H9 (cell line): ENCODE results near the gene COL18A1. TPM values are rescaled to one million over a fixed set of nuclear protein-coding genes. Genes with fewer than 3 reads are reported as not detected.

Experiments used
- DNase-seq: peaks from one replicate; pipeline ENCODE4 v3.0.0-alpha.2; 2017
- H2AFZ ChIP-seq: one replicate; pipeline ENCODE4 v1.6.1; 2013; ENCODE audit warnings: mild to moderate bottlenecking, low read length, control low read depth, moderate library complexity
- H2AK5ac ChIP-seq: 2 replicates; pipeline ENCODE4 v1.6.1; 2013; ENCODE audit warnings: low read length, control low read depth, mixed read lengths; ENCODE audit not compliant: insufficient read length
- H2BK120ac ChIP-seq: one replicate; pipeline ENCODE4 v1.6.1; 2013; ENCODE audit warnings: low read depth, mild to moderate bottlenecking, low read length, control low read depth, inconsistent platforms; ENCODE audit not compliant: poor library complexity, severe bottlenecking
- H2BK12ac ChIP-seq: 2 replicates; pipeline ENCODE4 v1.6.1; 2013; ENCODE audit warnings: low read length, control low read depth, mixed read lengths, low read depth; ENCODE audit not compliant: insufficient read length
- H2BK15ac ChIP-seq: 2 replicates; pipeline ENCODE4 v1.6.1; 2013; ENCODE audit warnings: low read depth, low read length, control low read depth
- H2BK20ac ChIP-seq: one replicate; pipeline ENCODE4 v1.6.1; 2013; ENCODE audit warnings: low read depth, mild to moderate bottlenecking, low read length, control low read depth, inconsistent platforms; ENCODE audit not compliant: poor library complexity, severe bottlenecking
- H2BK5ac ChIP-seq: 2 replicates; pipeline ENCODE4 v1.6.1; 2013; ENCODE audit warnings: low read length, control low read depth, mixed read lengths; ENCODE audit not compliant: insufficient read length
- H3K14ac ChIP-seq: 2 replicates; pipeline ENCODE4 v1.6.1; 2013; ENCODE audit warnings: low read length, control low read depth; ENCODE audit not compliant: insufficient read depth
- H3K18ac ChIP-seq: 2 replicates; pipeline ENCODE4 v1.6.1; 2013; ENCODE audit warnings: low read depth, mild to moderate bottlenecking, mixed read lengths, low read length, control low read depth; ENCODE audit not compliant: insufficient read length
- H3K23ac ChIP-seq: 2 replicates; pipeline ENCODE4 v1.6.1; 2013; ENCODE audit warnings: low read length, control low read depth, mixed read lengths, low read depth; ENCODE audit not compliant: insufficient read length
- H3K23me2 ChIP-seq: 2 replicates; pipeline ENCODE4 v1.6.1; 2013; ENCODE audit warnings: low read depth, mild to moderate bottlenecking, mixed read lengths, low read length, control low read depth; ENCODE audit not compliant: insufficient read length, poor library complexity, severe bottlenecking
- H3K27ac ChIP-seq: 2 replicates; pipeline ENCODE4 v1.5.1; 2013; ENCODE audit warnings: low read length, control low read depth, mixed read lengths, low read depth; ENCODE audit not compliant: insufficient read length
- H3K27me3 ChIP-seq: 2 replicates; pipeline ENCODE4 v1.6.1; 2013; ENCODE audit warnings: low read length, control low read depth, inconsistent platforms; ENCODE audit not compliant: insufficient read depth
- H3K4ac ChIP-seq: 2 replicates; pipeline ENCODE4 v1.6.1; 2013; ENCODE audit warnings: low read depth, mild to moderate bottlenecking, control low read depth, inconsistent platforms, low read length, moderate library complexity
- H3K4me1 ChIP-seq: 2 replicates; pipeline ENCODE4 v1.6.1; 2013; ENCODE audit warnings: low read length, control low read depth, inconsistent platforms; ENCODE audit not compliant: insufficient read depth
- H3K4me2 ChIP-seq: 2 replicates; pipeline ENCODE4 v1.6.1; 2013; ENCODE audit warnings: low read length, control low read depth, mixed read lengths; ENCODE audit not compliant: insufficient read length, insufficient read depth
- H3K56ac ChIP-seq: 2 replicates; pipeline ENCODE4 v1.6.1; 2013; ENCODE audit warnings: low read depth, mild to moderate bottlenecking, mixed read lengths, low read length, control low read depth; ENCODE audit not compliant: insufficient read length
- H3K79me1 ChIP-seq: 2 replicates; pipeline ENCODE4 v1.6.1; 2013; ENCODE audit warnings: low read depth, mild to moderate bottlenecking, moderate library complexity, low read length, control low read depth, inconsistent platforms; ENCODE audit not compliant: insufficient read depth, poor library complexity, severe bottlenecking
- H3K79me2 ChIP-seq: 2 replicates; pipeline ENCODE4 v1.6.1; 2013; ENCODE audit warnings: low read length, control low read depth, inconsistent platforms; ENCODE audit not compliant: insufficient read depth
- H3K9ac ChIP-seq: 2 replicates; pipeline ENCODE4 v1.6.1; 2013; ENCODE audit warnings: low read length, control low read depth, mixed read lengths; ENCODE audit not compliant: insufficient read length; ENCODE audit errors: extremely low read depth
- H3K9me3 ChIP-seq: one replicate; pipeline ENCODE4 v1.6.1; 2013; ENCODE audit warnings: low read depth, low read length, inconsistent platforms; ENCODE audit not compliant: control insufficient read depth
- H3T11ph ChIP-seq: one replicate; pipeline ENCODE4 v1.6.1; 2013; ENCODE audit warnings: mild to moderate bottlenecking, low read length, control low read depth, inconsistent platforms
- H4K20me1 ChIP-seq: one replicate; pipeline ENCODE4 v1.6.1; 2013; ENCODE audit not compliant: control insufficient read depth, insufficient read length, insufficient read depth
- H4K5ac ChIP-seq: 2 replicates; pipeline ENCODE4 v1.6.1; 2013; ENCODE audit warnings: low read depth, mild to moderate bottlenecking, mixed read lengths, low read length, control low read depth; ENCODE audit not compliant: insufficient read length
- H4K8ac ChIP-seq: replicated peaks from 2 replicates; pipeline ENCODE4 v1.6.1; 2013; ENCODE audit warnings: low read length, control low read depth, mixed read lengths, low read depth; ENCODE audit not compliant: insufficient read length
- H4K91ac ChIP-seq: 2 replicates; pipeline ENCODE4 v1.6.1; 2013; ENCODE audit warnings: low read depth, mild to moderate bottlenecking, moderate library complexity, mixed read lengths, low read length, control low read depth; ENCODE audit not compliant: insufficient read length
- H3K27ac Mint-ChIP-seq, 3 experiments: 2 replicates in 2 of 3; 3 replicates in 1 of 3; pipeline ENCODE4 v1.8.0; 2020 to 2021; ENCODE audit warnings: mixed read lengths in 3 of 3, mild to moderate bottlenecking in 1 of 3, moderate library complexity in 1 of 3
- H3K27me3 Mint-ChIP-seq: 2 replicates; pipeline ENCODE4 v1.8.0; 2021; ENCODE audit warnings: low read depth, mild to moderate bottlenecking, moderate library complexity, mixed read lengths
- H3K36me3 Mint-ChIP-seq, 3 experiments: 2 replicates in 2 of 3; 3 replicates in 1 of 3; pipeline ENCODE4 v1.8.0; 2020 to 2021; ENCODE audit warnings: low read depth in 3 of 3, mixed read lengths in 3 of 3; ENCODE audit not compliant: insufficient read depth in 1 of 3
- H3K4me1 Mint-ChIP-seq, 2 experiments: 2 replicates each; pipeline ENCODE4 v1.8.0; 2020; ENCODE audit warnings: mixed read lengths in 2 of 2
- H3K4me3 Mint-ChIP-seq, 2 experiments: 2 replicates in 1 of 2; 3 replicates in 1 of 2; pipeline ENCODE4 v1.8.0; 2020 to 2021; ENCODE audit warnings: mild to moderate bottlenecking in 2 of 2, mixed read lengths in 2 of 2, moderate library complexity in 1 of 2
- H3K9me3 Mint-ChIP-seq, 2 experiments: 2 replicates in 1 of 2; 3 replicates in 1 of 2; pipeline ENCODE4 v1.8.0; 2020; ENCODE audit warnings: mild to moderate bottlenecking in 2 of 2, mixed read lengths in 2 of 2, moderate library complexity in 1 of 2
- WGBS: extraction: QIAGEN DNeasy Blood & Tissue Kit; methylation state at CpG from one replicate; pipeline ENCODE4 v1.1.7; 2013; ENCODE audit warnings: missing lambda C conversion rate, low lambda C conversion rate, mixed read lengths; ENCODE audit not compliant: insufficient read length; ENCODE audit errors: extremely low coverage; 5-methylcytosine and 5-hydroxymethylcytosine counted together
- total RNA-seq: library from RNA; stranded (reverse); gene quantifications from 2 replicates; pipeline ENCODE4 v1.2.1, GENCODE V29; 2021
- TF ChIP-seq, protein P1 (sequence below): fragments of 200-600 bp; sonication (generic); conservative IDR thresholded peaks from 3 replicates; pipeline ENCODE4 v1.8.0; 2021; ENCODE audit warnings: antibody characterized with exemption, mild to moderate bottlenecking

Gene COL18A1
- total RNA-seq, 1 experiment from 2014 or later = 232 TPM

DNA sequence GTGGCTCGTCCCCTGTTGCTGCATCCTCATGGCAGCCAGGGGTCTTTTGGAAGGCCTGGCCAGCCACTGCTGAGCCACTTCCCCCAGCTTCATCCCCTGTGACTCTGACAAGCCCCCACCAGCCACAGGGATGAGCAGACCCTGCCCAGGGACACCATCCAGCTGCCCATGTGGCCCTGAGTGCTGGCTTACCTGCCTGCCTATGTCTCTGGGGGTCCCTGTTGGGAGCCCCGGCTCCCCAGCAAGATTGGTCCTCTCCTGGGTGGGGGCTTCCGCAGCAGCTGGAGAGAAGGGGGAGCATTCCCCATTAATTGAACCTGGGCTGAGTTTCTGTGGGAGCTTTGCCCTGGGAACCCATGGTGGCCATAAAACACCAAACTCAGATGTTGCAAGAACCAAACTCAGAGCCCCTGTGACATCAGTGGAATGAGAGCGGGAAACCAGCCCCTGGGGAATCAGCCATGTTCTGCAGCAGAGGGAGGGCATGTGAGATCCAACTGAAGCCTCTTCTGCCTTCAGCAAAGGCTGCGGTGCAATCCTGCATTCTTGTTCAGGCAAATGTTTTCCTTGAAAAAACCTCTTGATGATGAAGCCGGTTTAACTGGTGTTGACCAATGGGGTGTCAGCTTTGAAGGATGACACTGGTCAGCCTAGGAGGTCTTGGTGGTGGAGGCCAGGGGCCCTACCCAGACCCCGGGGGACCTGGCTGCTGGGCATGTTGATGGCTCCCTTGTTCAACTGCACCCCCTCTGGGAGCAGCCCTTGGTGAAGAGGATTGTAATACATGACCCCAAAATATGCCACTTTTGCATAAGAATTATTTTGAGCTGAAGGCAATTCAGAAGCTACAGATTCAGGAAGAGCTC is 28.3 kb upstream of the COL18A1 start:
- Histone ChIP-seq H3K79me1 (no peaks in the 10 kb centered on the region), H3K18ac (no peak overlapping the region), H2BK12ac (no peak overlapping the region), H2AK5ac (no peak overlapping the region), H3K9me3 (no peaks in the 10 kb centered on the region), H3K23ac (no peak overlapping the region), H3K4me2 (no peak overlapping the region), H3K4ac (no peak overlapping the region), H2BK20ac (no peak overlapping the region), H3K27ac (no peak overlapping the region), H3K23me2 (no peaks in the 10 kb centered on the region), H2AFZ (no peak overlapping the region), H2BK5ac (no peak overlapping the region), H3K79me2 (no peaks in the 10 kb centered on the region), H3K4me1 (no peaks in the 10 kb centered on the region; the same call in 1 of the 2 replicates), H4K20me1 (no peaks in the 10 kb centered on the region), H4K5ac (no peak overlapping the region), H3K56ac (no peak overlapping the region), H3T11ph (no peak overlapping the region), H4K8ac (no peak overlapping the region), H3K14ac (no peak overlapping the region), H2BK120ac (no peak overlapping the region), H2BK15ac (no peak overlapping the region), H4K91ac (no peak overlapping the region), H3K27me3 (peaks cover 2% of the 10 kb centered on the region; the same call in 1 of the 2 replicates), H3K9ac (no peak overlapping the region)
- Mint-ChIP-seq H3K27me3 (peaks cover 9% of the 10 kb centered on the region), H3K9me3 (peaks cover 27 to 28% of the 10 kb centered on the region in 2 experiments), H3K4me3 (no peak overlapping the region), H3K4me1 (peaks cover 43 to 45% of the 10 kb centered on the region in 2 experiments), H3K36me3 (peaks cover 0 to 18% (median 12%) of the 10 kb centered on the region in 3 experiments; a peak in 6 of 7 replicates), H3K27ac (peak overlapping the region in 2 of 3 experiments; percentile 79 to 84; a peak in 5 of 7 replicates)
- WGBS = no CpG with 5 or more reads among the region's 7 CpGs
- TF ChIP-seq, protein P1, sequence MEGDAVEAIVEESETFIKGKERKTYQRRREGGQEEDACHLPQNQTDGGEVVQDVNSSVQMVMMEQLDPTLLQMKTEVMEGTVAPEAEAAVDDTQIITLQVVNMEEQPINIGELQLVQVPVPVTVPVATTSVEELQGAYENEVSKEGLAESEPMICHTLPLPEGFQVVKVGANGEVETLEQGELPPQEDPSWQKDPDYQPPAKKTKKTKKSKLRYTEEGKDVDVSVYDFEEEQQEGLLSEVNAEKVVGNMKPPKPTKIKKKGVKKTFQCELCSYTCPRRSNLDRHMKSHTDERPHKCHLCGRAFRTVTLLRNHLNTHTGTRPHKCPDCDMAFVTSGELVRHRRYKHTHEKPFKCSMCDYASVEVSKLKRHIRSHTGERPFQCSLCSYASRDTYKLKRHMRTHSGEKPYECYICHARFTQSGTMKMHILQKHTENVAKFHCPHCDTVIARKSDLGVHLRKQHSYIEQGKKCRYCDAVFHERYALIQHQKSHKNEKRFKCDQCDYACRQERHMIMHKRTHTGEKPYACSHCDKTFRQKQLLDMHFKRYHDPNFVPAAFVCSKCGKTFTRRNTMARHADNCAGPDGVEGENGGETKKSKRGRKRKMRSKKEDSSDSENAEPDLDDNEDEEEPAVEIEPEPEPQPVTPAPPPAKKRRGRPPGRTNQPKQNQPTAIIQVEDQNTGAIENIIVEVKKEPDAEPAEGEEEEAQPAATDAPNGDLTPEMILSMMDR = no peak
- no peak for DNase-seq
